GM19438 (cell line): ENCODE data around the gene AGPAT4.

Experiments used
- ATAC-seq: cut with Tn5 transposase; IDR thresholded peaks from one replicate; pipeline ENCODE4 v1.9.1; 2021; ENCODE audit warnings: low read depth; ENCODE audit not compliant: unreplicated experiment

Gene AGPAT4

GRCh38 chr6:161290751-161291150 is 16.9 kb upstream of the AGPAT4 start:
- no peak for ATAC-seq

- no peak for ATAC-seq
Observed at GRCh38 chr6:161284653-161285052, 10.8 kb upstream of the AGPAT4 start.

GRCh38 chr6:161281092-161281491 is 7.2 kb upstream of the AGPAT4 start:
- ATAC-seq = no peak

GRCh38 chr6:161279677-161280415 is 6.0 kb upstream of the AGPAT4 start:
- ATAC-seq = no peak

GRCh38 chr6:161276605-161277155 is 2.8 kb upstream of the AGPAT4 start:
- no peak for ATAC-seq

- ATAC-seq = no peak
Observed at GRCh38 chr6:161274898-161275297, 1.0 kb upstream of the AGPAT4 start.

- ATAC-seq = no peak
Observed at GRCh38 chr6:161274488-161274858, 612 bp upstream of the AGPAT4 start.

GRCh38 chr6:161273274-161273751 is 548 bp downstream of the AGPAT4 start:
- ATAC-seq = peak; percentile 9

- no peak for ATAC-seq
Observed at GRCh38 chr6:161272635-161273273, 1.1 kb downstream of the AGPAT4 start.

- ATAC-seq = no peak
Observed at GRCh38 chr6:161271343-161272030, 2.4 kb downstream of the AGPAT4 start.

GRCh38 chr6:161270116-161270515 is 3.7 kb downstream of the AGPAT4 start:
- no peak for ATAC-seq

- ATAC-seq = no peak
Observed at GRCh38 chr6:161269310-161269709, 4.6 kb downstream of the AGPAT4 start.

- no peak for ATAC-seq
Observed at GRCh38 chr6:161268531-161269210, 5.2 kb downstream of the AGPAT4 start.

- ATAC-seq = no peak
Observed at GRCh38 chr6:161266513-161267230, 7.2 kb downstream of the AGPAT4 start.

GRCh38 chr6:161265975-161266374 is 7.9 kb downstream of the AGPAT4 start:
- ATAC-seq = no peak

GRCh38 chr6:161265554-161265953 is 8.3 kb downstream of the AGPAT4 start:
- no peak for ATAC-seq

- no peak for ATAC-seq
Observed at GRCh38 chr6:161264181-161264580, 9.7 kb downstream of the AGPAT4 start.

GRCh38 chr6:161261816-161262215 is 12.0 kb downstream of the AGPAT4 start:
- ATAC-seq = no peak

GRCh38 chr6:161261325-161261724 is 12.5 kb downstream of the AGPAT4 start:
- ATAC-seq = no peak

GRCh38 chr6:161259302-161259701 is 14.6 kb downstream of the AGPAT4 start:
- ATAC-seq = no peak
